Measurements from ENCODE around the gene PON2. TPM values are rescaled to one million over a fixed set of nuclear protein-coding genes. Genes with fewer than 3 reads are reported as not detected.
"Not testable (repeated sequence)": the region's sequence is repeated elsewhere in the genome, so short reads cannot be mapped to it uniquely, and the experiment has no call there.

Gene PON2
- total and polyA plus RNA-seq, 2 of the 13 experiments (the other 11 are each of a cell fraction or from before 2014, with no cell fraction given) = 202 to 217 TPM

GRCh38 chr7:95379457-95379856, 55.4 kb downstream of the PON2 start:
- CTCF ChIA-PET (ENCODE audit: low intra/inter-chr PET ratio, low total read pairs); ATAC-seq; H3K4me3 ChIP-seq (replicated peaks in 1 of 3; ENCODE audit: insufficient read depth in 1 of 3, low read depth in 2 of 3, low read length in 3 of 3); BruUV-seq (replicated peaks); H3K27me3 ChIP-seq (ENCODE audit: control insufficient read depth in 1 of 2, insufficient read depth in 2 of 2, low read length in 2 of 2); H4K20me1 ChIP-seq (ENCODE audit: insufficient read depth, low read length); H3K4me1 ChIP-seq (ENCODE audit: insufficient read depth, low read length); FAIRE-seq; DNase-seq (ENCODE audit: low spot score); H3K9ac ChIP-seq (ENCODE audit: insufficient read depth, low read depth, low read length); H3K27ac ChIP-seq (ENCODE audit: extremely low read length, insufficient read depth, low read length); H3K9me3 ChIP-seq (ENCODE audit: low read length); H2AFZ ChIP-seq (ENCODE audit: low read length); in situ Hi-C loops (cut with HindIII; ENCODE audit: extremely low pct_ligation_motif_present, low pct_unique_long_range_greater_than_20kb); H3K36me3 ChIP-seq (replicated peaks in 1 of 2; ENCODE audit: control insufficient read depth in 1 of 2, insufficient read depth in 2 of 2, low read length in 2 of 2); intact Hi-C loops (cut with micrococcal nuclease; ENCODE audit: unreplicated experiment); H3K79me2 ChIP-seq (ENCODE audit: insufficient read depth, low read length); POLR2A ChIA-PET; H3K4me2 ChIP-seq (ENCODE audit: low read depth, low read length): not testable (repeated sequence)
- 90% methylated on average over 9 of the region's 10 CpGs for WGBS (ENCODE audit: low lambda C conversion rate)

- no peaks in the 10 kb centered on the region for H3K4me1 ChIP-seq (ENCODE audit: insufficient read depth, low read length)
- no peak overlapping the region for H3K27ac ChIP-seq (ENCODE audit: extremely low read length, insufficient read depth, low read length)
- no peaks in the 10 kb centered on the region for H3K79me2 ChIP-seq (ENCODE audit: insufficient read depth, low read length)
- CTCF ChIA-PET (ENCODE audit: low intra/inter-chr PET ratio, low total read pairs) = no interaction called here
- intact Hi-C loops (cut with micrococcal nuclease; ENCODE audit: unreplicated experiment) (no loop called here), in situ Hi-C loops (cut with HindIII; ENCODE audit: extremely low pct_ligation_motif_present, low pct_unique_long_range_greater_than_20kb) (no loop called here)
- no peak overlapping the region for H2AFZ ChIP-seq (ENCODE audit: low read length)
- BruUV-seq (replicated peaks) = no TSS peak
- no peak for TF ChIP-seq ZNF713 (CRISPR knock-in tag; IDR thresholded peaks at IDR 0.05)
- no peak for TF ChIP-seq NFATC3 (CRISPR knock-in tag; IDR thresholded peaks at IDR 0.05)
- TF ChIP-seq PAX8 (CRISPR knock-in tag; IDR thresholded peaks at IDR 0.05; ENCODE audit: borderline replicate concordance) = no peak
- TF ChIP-seq GPN1 (CRISPR knock-in tag; IDR thresholded peaks at IDR 0.05; ENCODE audit: borderline replicate concordance) = no peak
- no peak for TF ChIP-seq POLR2AphosphoS5 (IDR thresholded peaks at IDR 0.05; ENCODE audit: low read depth, low read length)
- 95% methylated on average over 16 of the region's 18 CpGs for WGBS (ENCODE audit: low lambda C conversion rate)
- H3K36me3 ChIP-seq (replicated peaks in 1 of 2; ENCODE audit: control insufficient read depth in 1 of 2, insufficient read depth in 2 of 2, low read length in 2 of 2) = peaks cover 1 to 6% of the 10 kb centered on the region in 2 experiments; a peak in 1 of 5 replicates
- H3K9me3 ChIP-seq (ENCODE audit: low read length) = no peaks in the 10 kb centered on the region
- no peak overlapping the region for H3K9ac ChIP-seq (ENCODE audit: insufficient read depth, low read depth, low read length)
- H4K20me1 ChIP-seq (ENCODE audit: insufficient read depth, low read length) = no peaks in the 10 kb centered on the region
- ATAC-seq (no peak), DNase-seq (ENCODE audit: low spot score) (no peak), FAIRE-seq (no peak)
- POLR2A ChIA-PET = no interaction called here
- H3K4me2 ChIP-seq (ENCODE audit: low read depth, low read length) = no peak overlapping the region
- H3K27me3 ChIP-seq (ENCODE audit: control insufficient read depth in 1 of 2, insufficient read depth in 2 of 2, low read length in 2 of 2) = no peaks in the 10 kb centered on the region
- no peak overlapping the region for H3K4me3 ChIP-seq (replicated peaks in 1 of 3; ENCODE audit: insufficient read depth in 1 of 3, low read depth in 2 of 3, low read length in 3 of 3)
These were observed 58.0 kb downstream of the PON2 start for GRCh38 chr7:95376632-95377400.

All from HepG2 (cell line).